DMS153 (cell line): ENCODE data around the gene SORCS1.

Source experiments
- DNase-seq: peaks from one replicate; lab custom pipeline; 2025; lab: John Stamatoyannopoulos, UW

Gene SORCS1

DNA sequence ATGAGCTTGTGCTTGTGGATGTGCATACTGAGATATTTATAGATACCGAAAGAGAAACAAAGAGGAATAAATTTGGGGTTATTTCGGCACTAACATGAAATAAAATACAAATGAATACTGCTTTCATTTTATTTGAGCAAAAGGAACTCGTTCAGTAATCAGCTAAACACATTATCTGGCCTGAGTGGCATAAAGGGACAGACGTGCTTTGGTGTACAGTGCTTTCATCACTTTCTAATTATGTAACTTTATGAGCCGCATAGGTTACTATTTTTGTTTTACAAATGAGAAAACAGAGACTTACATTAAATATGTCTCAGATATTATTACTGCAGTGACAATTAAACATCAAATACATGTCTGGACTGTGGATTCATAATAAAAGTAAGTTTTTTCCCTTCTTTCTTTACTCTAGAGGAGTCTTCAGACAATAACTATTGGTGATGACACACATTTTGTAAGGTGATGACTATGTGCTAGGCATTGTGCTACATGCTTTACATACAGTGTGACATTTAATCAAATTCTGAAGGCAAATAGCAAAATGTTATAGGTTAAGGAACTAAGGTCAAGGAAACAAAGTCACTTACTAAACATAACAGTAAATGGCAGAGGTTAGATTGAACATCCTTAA, 503.3 kb downstream of the SORCS1 start:
- no peak for DNase-seq

DNA sequence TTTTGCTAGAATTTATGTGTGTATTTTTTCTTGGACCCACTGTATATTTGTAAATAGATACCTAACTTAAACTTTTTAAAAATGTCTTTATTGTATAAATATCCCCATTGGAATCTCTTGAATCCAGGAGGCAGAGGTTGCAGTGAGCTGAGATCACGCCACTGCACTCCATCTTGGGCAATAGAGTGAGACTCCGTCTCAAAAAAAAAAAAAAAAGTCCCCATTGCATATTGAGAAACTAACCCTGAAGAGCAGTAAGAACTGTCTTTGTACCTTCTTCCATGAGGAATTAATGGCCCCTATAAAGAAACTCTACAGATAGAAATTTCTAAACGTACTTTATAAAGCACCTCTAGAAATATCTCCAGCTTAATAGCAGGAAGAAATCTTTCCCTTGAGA, 504.0 kb downstream of the SORCS1 start:
- DNase-seq, result no peak

DNA sequence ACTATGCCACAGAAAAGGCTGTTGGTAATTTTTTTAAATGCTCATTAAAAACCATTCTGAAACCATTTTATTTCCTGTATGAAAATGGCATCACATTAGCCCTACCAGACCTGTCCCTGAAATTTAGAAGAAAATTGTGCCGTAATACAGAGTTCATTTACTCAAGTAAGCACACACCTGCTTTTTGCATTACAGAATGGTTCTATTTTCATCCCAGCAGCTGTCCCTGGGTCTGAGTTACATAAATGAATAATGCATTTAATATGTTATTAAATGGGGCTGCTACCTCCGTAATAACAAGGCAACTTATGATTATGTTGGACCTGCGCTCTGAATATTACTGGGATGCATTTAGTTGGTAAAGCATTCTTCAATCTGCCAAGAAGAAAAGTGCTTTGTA, 508.9 kb downstream of the SORCS1 start:
- no peak for DNase-seq

DNA sequence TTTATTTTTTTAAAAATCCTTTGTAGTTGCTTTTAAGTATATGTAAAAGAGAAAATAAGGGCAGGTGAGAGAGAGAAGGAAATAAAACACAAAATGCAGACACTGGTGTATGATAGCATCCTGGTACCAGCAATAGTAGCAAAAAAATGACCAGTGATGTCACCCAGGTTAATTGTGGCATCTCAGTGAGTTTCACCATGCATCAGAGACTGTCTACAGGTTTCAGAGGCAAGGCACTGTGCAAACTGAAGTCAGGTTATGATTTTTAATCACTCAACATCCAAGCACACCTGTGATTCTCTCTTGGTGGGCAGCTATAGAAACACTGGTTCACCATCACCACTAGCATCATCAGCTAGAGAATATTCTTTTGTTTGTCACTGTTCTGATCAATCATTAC, 509.3 kb downstream of the SORCS1 start:
- no peak for DNase-seq

- DNase-seq, result no peak
Observed at GRCh38 chr10:106652279-106652678, 512.2 kb downstream of the SORCS1 start.

GRCh38 chr10:106648534-106649481, 515.7 kb downstream of the SORCS1 start:
- DNase-seq, result no peak

- no peak for DNase-seq
Observed at GRCh38 chr10:106643473-106643872, 521.0 kb downstream of the SORCS1 start.

DNA sequence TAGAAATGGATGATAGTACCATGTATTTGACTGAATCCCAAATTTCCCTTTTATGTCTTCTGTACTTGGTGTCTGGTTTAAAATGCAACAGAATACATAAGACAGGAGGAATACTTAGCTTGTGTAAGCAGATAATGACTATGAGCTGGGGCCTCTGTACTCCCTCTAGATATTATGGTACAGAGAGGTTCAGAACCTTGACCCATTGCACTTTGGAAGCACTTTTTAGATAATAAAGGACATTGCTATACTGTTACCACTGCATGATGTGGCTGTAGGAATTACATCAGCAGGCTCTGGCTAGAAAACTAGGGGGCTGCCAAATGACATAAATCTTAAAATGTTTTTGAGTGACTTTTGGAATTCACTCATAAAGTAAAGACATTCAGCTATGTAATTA, 526.6 kb downstream of the SORCS1 start:
- DNase-seq, result no peak

- no peak for DNase-seq
Observed at GRCh38 chr10:106636766-106637491, 527.6 kb downstream of the SORCS1 start.

- DNase-seq, result no peak
Observed at GRCh38 chr10:106635947-106636346, 528.6 kb downstream of the SORCS1 start.

GRCh38 chr10:106631016-106631702, 533.3 kb downstream of the SORCS1 start:
- no peak for DNase-seq

DNA sequence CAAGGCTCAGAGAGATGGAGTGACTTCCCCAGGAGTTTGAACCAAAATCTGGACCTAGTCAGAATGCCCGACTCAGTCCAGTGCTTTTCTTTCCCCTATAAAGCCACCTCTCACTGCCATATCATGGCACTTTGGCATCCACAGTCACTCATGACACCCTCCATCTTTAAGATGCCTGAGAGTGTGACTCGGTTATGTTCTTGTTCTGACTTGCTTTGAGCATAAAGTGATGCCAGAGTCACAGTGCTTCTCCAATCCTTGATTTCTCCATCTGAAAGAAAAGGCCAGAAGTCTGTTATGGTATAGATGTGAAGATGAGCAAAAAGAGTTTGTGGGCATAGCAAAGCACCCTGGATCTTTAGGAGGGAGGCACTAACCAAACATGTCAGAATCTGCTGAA, 538.1 kb downstream of the SORCS1 start:
- no peak for DNase-seq

DNA sequence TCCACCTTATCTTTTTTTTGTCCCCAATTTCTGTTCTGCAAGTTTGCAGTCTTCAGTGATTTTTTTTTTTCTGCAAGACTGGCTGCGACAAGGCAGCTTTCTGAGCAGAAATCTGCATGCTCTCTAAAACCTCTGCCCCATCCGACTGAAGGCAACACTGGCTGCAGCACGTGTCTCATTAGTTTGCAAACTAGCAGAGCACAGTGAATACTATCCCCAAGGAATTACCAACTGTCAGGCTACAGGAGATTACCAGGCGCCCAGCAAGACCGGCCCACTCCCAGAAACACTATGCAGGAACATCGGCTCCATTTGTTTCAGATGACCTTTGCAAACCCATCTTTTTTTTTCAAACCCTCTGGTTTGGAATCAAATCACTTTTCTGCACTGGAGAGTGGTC, 538.8 kb downstream of the SORCS1 start:
- DNase-seq, result no peak

DNA sequence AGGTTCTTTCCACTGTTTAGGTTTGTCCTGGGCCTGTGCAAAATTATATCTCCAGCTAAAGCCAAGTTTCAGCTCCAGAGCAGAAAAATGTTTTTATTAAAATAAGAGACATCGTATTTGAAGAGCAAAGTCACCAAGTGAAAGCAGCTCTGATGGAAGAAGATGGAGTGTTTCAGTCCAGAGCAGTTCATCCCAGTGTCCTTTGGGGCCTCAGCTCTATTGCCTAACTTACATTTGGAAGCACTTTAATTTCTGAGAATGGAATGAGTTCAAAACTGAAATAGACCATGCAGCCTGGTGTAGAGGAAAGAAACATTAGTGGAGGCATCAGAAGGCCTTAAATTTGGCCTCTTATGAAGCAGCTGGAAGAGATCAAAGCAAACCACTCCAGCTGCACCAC, 545.2 kb downstream of the SORCS1 start:
- no peak for DNase-seq

DNA sequence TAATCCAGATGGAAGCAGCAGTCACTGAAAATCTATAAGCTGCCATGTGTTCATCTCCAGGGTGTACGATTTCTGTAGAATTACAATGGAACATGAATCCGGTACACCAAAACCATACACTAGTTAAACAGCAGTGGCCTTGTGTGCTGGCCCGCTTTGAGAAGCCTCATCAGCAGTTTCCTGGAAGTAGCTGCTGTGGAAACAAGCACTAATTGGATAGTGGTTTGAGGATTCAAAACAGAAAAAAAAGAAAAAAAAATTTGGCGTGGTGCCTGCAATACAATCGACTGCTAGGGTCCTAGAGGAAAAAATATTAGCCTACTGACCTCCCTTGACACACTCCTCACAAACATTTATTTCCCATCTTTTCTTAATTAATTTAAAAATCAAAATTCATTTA, 545.9 kb downstream of the SORCS1 start:
- DNase-seq, result no peak

- no peak for DNase-seq
Observed at GRCh38 chr10:106615081-106615480, 549.4 kb downstream of the SORCS1 start.

- DNase-seq, result no peak
Observed at GRCh38 chr10:106614293-106614692, 550.2 kb downstream of the SORCS1 start.

DNA sequence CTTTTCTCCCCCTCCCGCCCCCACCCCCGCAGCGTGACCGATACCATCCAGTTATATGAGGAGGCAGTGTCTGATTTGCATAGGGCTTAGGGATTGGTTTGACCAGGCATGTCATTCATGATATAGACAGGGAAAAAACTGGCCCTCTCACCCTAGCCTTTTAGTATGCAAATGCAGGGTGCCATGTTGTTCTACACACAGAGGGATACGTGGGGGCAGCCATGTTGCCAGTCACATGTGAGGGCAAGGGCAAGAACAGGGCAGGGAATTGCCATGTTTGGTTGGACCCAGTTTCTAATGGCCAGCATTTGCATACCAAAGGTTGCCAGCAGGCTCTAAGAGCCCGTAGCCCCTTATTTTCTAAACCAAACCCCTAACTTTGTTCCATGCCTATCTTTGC, 552.1 kb downstream of the SORCS1 start:
- no peak for DNase-seq

- no peak for DNase-seq
Observed at GRCh38 chr10:106609470-106610266, 554.8 kb downstream of the SORCS1 start.

DNA sequence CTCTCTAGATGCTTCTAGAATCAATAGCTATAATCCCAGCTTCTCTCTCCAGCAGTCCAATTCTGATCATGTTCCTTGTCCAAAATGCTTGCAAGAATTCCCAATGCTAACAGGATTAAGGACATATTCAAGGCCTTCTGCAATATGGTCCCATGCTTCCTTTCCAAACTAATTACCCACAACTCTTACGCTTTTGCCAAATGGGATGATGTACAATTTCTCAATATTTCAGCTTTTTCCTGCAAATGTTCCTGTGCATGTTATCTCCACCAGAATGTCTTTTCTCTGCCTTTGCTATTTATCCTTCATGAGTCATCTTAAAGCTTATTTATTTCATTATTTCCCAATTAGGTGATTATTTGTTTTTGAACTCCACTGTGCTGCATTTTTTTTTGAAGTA, 556.4 kb downstream of the SORCS1 start:
- DNase-seq, result no peak

GRCh38 chr10:106595281-106595680, 569.2 kb downstream of the SORCS1 start:
- DNase-seq, result no peak
